Left lobe of liver (tissue), 2 donors: ENCODE results near the gene CLEC7A. TPM values are rescaled to one million over a fixed set of nuclear protein-coding genes. Genes with fewer than 3 reads are reported as not detected.

Experiments
- ATAC-seq: fragments of 200-7000 bp; cut with Tn5 transposase; one replicate; pipeline ENCODE4 v1.9.1; 2020; ENCODE audit warnings: mild to moderate bottlenecking, moderate library complexity
- DNase-seq: peaks from one replicate; pipeline ENCODE4 v3.0.0-alpha.2; 2020; ENCODE audit warnings: low spot score
- total RNA-seq: library from RNA; stranded (reverse); gene quantifications from one replicate; pipeline ENCODE4 v1.2.1, GENCODE V29; 2021
- donor health status: DM: no; HTN: no; CAD: no; lungs with moderate emphysema.
- donor health status: DM: no; HTN: yes; CAD: no.

Gene CLEC7A
- total RNA-seq, 1 donor from 2014 or later = 1.2 TPM

DNA sequence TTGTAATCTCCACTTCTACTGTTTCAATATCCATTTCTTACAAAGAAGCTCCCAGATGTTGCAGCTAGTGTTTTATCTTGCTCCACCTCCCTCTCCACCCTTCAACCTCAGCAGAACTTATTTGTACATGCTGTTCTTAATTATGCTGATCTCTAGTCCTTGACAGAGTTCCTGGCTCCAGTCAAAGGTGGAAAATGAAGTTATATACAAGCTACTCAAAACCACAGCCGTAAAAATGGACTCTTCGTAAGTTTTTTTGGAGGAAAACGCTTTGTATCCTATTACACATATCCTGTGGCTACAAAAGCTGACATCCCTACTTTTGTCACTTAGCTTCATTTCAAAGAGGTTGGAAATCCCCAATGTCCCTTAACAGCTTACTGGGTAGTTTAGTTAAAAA is 32.5 kb downstream of the CLEC7A start:
- ATAC-seq (no peak), DNase-seq (no peak)

DNA sequence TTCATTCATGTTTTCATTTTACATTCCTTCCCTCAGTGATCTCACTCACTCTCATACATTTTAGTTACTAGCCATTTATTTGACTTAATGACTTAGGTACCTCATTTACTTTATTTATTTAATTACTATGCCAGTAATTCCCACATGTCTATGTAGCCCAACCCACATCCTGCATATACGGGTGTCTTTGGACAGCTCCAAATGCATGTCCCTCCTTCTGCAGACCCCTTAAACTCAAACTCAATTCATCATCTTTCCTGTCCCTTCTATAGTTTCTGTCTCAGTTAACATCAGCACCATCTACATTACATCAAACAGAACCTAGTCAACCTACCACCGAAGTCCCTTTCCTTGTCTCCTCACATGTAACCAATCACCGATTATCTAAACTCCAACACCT is 34.0 kb downstream of the CLEC7A start:
- no peak for DNase-seq
- ATAC-seq = no peak

DNA sequence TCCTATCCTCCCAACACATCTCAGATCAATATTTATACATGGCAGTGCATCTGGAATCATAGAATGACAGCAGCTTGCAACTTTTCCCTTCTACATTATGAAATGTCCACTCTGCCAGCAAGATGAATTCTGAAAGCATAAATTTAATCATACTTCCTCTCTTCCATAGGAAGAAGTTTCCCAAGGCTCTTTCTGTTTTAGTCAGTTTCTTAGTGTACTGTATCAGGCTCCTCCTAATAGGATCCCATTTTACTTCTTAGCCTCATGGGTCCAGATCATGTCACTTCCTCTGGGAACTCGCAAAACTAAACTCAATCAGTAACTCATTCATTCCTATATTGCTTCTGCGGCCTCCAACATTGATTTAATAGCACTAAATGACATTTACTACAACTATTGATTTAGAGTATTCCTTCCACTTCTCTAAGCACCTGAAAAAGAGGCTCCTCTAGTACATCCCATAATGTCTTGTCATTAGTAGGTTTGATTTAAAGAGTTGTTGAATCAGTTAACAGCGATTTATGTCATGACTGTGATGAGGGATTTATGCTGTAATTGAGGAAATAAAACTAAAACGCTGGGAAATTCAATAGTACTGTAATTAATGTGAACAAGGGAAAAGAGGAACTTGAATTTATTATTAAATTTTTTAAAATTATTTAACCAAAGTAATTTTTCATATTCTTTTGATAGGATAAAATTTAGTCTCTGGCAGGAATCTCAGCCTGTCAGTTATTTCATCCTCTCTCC is 35.2 kb downstream of the CLEC7A start:
- ATAC-seq (no peak), DNase-seq (no peak)

DNA sequence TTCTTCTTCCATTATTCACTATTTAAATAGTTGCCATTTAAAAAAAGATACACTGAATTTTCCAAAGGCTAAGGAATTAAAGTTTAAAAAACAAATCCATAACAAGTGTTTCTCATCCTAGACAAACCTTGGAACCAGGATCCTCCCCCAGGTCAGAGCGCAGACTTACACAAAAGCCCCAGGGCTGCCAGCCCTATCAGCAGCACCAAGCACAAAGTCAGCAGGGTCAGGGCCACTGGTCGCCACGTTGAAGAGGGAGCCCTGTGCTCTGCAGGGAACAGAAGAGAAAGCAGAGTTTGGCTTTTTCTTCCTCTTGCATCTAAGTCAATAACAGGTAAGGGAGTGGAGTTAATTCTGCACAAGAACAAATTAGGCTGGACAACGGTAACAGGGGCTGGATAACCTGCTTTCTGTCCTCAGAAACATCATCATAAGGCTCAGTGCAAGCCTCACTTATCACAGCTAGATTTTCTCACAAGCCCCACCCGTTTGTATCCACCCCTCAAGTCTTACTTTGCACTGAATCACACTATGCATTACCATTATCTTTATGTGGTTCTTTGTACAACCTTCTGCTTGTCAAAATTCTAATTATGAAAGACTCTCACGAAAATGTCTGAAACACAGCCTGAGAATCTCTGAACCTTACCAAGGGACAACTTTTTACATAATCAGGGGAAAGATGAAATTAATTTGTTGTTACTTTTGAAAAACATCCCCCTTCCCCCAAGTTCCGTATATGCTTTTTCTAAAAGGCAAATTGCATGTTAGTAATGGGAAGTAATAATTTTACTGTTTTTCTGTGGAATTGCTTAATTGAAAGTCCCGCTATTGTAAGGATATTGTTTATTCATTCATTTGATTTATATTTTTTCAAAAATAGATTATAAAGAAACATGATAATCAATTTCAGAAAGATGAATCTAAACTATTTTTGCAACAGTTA is 40.8 kb downstream of the CLEC7A start:
- ATAC-seq = peak; percentile 88
- no peak for DNase-seq

DNA sequence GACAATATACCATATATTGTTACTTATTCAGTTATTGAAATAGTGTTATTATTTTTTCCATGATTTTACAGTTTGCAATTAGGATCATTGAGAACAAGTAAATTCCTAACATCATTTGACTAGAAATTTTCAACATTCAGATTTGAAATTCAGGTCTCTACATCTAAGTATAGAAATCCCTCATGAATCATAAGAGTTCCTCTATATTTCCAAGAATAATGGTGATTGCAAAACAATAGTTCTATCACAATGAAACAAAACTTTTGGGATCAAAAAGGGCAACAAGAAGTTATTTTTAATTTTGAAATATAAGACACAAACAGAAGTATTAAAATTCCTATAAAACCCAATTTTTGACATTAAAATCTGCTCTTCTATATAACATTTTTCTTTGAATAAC is 42.0 kb downstream of the CLEC7A start:
- DNase-seq = no peak
- no peak for ATAC-seq

DNA sequence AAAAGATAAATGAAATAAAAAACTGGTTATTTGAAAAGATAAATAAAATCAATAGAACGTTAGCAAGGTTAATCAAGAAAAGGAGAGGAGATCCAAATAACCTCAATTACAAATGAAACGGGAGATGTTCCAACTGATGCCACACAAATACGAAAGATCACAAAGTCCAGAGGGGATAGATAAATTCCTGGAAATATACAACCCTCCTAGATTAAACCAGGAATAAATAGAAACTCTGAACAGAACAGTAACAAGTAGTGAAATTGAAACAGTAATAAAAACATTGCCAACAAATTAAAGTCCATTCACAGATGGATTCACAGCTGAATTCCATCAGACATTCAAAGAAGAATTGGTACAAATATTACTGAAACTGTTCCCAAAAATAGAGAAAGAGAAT is 43.6 kb downstream of the CLEC7A start:
- DNase-seq (no peak), ATAC-seq (peak; percentile 59)

DNA sequence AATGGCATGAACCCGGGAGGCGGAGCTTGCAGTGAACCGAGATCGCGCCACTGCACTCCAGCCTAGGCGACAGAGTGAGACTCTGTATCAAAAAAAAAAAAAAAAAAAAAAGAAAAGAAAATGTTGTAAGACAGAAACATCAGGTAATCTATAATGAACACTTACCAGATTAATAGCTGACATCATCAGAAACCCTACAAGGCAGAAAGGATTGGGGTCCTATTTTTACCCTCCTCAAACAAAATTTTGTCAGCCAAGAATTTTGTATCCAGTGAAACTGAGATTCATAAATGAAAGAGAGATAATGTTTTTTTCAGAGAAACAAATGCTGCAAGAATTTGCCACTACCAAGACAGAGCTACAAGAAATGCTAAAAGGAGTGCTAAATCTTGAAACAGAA is 45.3 kb downstream of the CLEC7A start:
- DNase-seq (no peak), ATAC-seq (no peak)

DNA sequence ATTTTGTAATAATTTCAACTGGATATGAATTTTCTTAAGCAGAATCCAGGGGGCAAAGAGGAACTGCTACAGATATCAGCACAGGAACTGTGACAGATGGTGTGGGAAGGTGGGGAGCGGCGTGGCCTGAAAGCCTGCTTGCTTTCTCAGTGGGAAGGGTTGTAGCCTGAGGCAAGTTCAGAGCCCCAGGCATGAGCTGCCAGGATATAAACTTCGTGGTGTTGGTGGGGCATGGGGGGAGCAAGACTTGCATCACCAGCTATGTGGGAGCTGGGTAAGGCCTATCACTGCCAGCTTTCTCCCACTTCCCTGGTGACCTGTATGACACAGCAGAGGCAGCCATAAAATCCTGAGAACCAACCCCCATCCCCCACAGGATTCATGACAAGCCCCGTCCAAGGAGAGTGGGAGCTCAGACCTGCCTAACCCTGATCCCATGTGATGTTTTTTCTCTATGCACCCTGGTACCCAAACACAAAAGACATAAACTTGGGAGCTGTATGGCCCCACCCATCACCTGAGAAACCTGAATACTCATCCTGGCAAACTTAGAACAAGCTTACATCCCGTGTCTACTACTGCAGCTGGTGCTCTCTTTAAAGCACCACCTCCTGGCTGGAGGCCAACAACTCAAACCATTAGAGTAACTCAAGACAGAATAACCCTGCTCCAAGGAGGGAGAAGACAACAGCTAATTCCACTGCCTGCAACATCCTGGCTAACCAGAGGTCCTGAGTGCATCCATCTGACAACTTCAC is 47.7 kb downstream of the CLEC7A start:
- ATAC-seq (no peak), DNase-seq (no peak)

DNA sequence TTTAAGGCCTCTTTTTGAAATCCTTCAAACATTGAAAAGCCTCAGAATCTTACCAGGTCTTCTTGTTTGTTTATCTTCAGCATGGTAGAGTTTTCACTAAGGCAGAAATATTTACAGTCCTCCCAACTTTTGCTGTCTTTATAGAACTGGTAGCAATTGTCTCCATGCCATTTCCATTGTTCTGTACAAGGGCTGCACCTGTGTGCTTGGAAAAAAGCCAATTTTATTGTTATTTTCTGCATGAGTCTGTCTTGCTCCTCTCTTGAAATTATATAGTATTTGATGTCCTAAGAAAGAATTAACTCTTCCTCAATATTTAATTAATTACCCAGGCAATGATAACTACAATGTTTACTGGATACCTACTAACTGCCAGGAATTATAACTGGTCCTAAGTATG is 54.5 kb downstream of the CLEC7A start:
- ATAC-seq (no peak), DNase-seq (no peak)

DNA sequence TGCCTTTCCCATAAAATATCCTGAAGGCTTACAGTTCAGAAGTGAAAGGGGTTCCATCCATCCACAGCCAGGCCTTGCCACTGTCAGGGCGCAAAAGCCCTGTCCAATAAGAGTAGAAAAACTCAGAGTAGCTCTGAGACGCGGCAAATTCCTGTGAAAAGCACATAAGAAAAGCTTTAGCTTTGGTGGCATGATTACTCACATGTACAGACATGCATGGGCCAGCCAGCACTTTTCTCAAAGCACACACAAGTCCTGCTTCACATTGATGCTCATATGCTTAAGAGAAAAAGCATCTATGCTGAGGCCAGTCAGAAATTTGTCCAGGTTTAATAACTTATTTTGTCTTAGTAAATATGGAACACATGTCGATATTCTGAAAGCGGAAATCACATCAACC is 56.7 kb downstream of the CLEC7A start:
- DNase-seq (no peak), ATAC-seq (no peak)

DNA sequence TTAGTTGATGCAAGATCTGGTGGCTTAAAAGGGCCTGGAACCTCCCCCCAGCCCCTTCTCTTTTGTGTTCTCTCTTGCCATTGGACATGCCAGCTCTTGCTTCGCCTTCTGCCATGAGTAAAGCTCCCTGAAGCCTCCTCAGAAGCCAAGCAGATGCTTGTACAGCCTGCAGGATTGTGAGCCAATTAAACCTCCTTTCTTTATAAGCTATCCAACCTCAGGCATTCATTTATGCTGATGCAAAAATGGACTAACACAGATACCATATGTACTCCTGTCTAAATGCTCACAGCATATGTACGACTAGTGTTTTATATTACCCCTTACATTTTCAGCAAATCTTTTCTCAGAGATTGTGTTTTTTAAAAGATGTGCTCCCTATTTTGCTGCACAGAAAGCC is 57.9 kb downstream of the CLEC7A start:
- no peak for ATAC-seq
- DNase-seq = no peak

DNA sequence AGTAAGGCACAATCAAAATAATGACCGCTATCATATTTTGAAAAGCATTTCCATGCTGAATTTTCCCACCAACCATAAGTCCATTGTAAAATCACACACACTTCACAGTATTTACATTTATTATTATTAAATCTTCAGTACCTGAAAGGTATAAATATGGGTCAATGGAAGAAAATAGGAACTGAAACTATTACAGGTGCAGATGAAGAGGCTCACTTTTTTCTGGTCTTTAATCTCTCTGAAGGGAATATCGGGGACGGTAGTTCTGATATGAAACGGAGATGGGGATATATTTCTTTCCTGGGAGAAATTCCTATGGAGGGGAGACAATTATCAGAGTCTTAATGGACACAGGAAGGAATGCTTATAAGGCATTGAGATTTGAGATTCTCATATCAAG is 59.6 kb downstream of the CLEC7A start:
- no peak for DNase-seq
- no peak for ATAC-seq

DNA sequence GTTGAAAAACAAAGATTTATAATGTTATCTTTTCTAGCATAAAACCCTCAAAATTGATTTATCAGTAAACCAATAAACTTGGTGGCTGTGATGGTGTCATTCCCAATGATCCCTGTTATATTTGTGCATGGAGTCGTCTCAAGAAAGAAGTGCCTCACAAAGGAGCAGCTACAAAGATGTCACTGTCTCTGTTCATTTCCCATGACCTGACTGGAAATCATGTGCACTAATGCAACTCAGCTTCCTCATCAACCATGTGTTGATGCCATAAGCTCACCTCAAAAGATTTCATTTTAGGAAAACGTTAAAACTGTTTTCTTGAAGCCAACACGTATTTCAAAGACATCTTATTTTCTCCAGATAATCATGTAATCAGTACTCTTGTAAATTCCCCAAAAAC is 60.0 kb downstream of the CLEC7A start:
- ATAC-seq (no peak), DNase-seq (no peak)

DNA sequence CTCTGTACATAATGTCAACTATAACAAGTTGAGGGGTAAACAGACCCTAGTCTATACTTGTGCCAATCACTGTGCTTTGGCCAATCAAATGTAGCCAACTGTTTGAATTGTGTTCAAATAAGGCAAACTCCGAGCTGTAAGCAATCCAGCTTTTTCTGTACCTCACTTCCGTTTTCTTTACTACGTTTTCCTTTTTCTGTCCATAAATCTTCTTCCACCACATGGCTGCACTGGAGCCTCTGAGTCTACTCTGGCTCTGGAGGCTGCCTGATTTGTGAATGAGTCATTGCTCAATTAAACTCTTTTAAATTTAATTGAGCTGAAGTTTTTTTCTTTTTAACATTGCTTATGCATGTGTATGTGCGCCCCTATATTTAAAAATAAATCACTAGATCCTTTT is 60.9 kb downstream of the CLEC7A start:
- ATAC-seq (no peak), DNase-seq (no peak)

DNA sequence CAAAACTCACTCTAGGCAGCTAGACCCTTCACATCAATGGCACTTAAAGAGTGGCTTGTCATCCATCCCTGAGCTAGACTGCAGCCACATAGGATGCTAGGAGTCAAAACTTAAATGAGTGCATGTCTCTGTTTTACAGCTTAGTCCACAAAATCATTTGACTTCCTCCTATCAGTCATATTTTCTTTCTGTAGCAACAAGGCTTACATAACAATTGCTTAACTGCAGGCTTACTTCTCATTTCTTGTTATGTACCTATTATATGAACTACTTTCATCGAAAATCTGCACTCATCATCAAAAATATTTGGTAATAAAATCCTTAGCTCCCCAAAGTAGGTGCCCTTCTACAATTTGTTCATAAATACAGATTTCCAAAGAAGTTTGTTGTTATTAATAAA is 61.4 kb downstream of the CLEC7A start:
- ATAC-seq (peak; percentile 37), DNase-seq (no peak)

DNA sequence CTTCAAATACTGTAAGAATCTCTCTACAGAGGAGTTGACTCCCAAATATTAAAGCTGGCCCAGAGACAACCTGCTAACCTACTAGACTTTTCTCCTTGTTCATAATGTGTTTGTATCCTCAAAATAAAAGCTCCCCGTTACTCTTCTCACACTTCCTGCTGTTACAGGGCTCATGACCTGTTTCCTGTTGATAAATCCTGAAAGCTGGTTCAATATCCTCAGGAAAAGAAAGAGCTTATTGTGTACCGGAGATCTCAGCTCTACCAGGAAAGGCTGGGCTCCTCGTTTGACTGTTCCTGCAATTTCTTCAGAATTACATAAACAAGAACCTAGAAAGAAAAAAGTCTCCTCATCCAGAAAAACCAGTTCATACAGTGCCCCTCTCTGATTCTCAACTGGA is 62.1 kb downstream of the CLEC7A start:
- DNase-seq (no peak), ATAC-seq (peak; percentile 70)

DNA sequence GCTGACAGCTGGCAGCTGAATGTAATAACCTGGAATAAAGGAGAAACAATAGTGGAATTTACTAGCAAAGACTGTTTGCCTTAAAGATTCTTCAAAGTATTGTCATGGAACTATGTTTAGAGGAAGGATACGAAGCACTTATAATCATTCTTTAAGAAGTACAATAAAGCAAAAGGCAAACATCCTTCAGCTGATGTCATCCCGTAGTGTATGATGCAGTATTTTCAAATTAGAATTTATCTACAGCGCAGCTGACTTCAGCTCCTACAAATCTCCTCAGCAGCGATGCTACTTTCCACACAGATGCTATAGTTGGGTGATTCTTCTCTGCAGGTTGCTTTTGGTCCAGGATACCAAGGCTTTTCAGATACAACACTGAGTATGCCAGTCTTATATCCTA is 62.7 kb downstream of the CLEC7A start:
- DNase-seq (no peak), ATAC-seq (no peak)
